Uterus (tissue), 2 donors: ENCODE results near the gene DCUN1D1.

Experiments used
- POLR2A ChIP-seq, 2 donors: fragments of 450-650 bp; IDR thresholded peaks; one replicate each; pipeline ENCODE4 v1.6.1; 2016; ENCODE audit warnings: antibody characterized with exemption in 2 of 2, mild to moderate bottlenecking in 1 of 2, moderate library complexity in 1 of 2
- TF ChIP-seq, protein P1 (sequence below), 4 experiments: fragments of 200-600 bp in 2 of 4; fragments of 450-650 bp in 2 of 4; sonication (generic) in 2 of 4; IDR thresholded peaks; one replicate each; pipeline ENCODE4 v1.5.1; 2016 to 2019; ENCODE audit warnings: antibody characterized with exemption in 4 of 4, mild to moderate bottlenecking in 2 of 4, moderate library complexity in 1 of 4

DNA sequence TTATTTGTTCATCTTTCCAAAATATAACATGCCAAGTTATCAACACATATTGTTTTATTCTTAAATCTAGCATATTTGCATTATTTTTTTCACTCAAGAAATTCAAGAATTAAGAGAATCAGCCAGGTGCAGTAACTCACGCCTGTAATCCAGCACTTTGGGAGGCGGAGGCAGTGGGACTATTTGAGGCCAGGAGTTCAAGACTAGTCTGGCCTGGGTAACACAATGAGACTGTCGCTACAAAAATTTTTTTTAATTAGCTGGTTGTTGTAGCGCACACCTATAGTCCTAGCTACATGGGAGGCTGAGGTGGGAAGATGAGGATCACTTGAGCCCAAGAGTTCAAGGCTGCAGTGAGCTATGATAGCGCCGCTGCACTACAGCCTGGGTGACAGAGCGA lies 10.5 kb downstream of the DCUN1D1 start:
- TF ChIP-seq POLR2A (IDR thresholded peaks at IDR 0.05) = no peak
- TF ChIP-seq, protein P1, sequence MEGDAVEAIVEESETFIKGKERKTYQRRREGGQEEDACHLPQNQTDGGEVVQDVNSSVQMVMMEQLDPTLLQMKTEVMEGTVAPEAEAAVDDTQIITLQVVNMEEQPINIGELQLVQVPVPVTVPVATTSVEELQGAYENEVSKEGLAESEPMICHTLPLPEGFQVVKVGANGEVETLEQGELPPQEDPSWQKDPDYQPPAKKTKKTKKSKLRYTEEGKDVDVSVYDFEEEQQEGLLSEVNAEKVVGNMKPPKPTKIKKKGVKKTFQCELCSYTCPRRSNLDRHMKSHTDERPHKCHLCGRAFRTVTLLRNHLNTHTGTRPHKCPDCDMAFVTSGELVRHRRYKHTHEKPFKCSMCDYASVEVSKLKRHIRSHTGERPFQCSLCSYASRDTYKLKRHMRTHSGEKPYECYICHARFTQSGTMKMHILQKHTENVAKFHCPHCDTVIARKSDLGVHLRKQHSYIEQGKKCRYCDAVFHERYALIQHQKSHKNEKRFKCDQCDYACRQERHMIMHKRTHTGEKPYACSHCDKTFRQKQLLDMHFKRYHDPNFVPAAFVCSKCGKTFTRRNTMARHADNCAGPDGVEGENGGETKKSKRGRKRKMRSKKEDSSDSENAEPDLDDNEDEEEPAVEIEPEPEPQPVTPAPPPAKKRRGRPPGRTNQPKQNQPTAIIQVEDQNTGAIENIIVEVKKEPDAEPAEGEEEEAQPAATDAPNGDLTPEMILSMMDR (IDR thresholded peaks at IDR 0.05) = no peak
